GM23338 (cell line): ENCODE results near the gene MIEN1. TPM values are rescaled to one million over a fixed set of nuclear protein-coding genes. Genes with fewer than 3 reads are reported as not detected.
"Not testable (repeated sequence)": the region's sequence is repeated elsewhere in the genome, so short reads cannot be mapped to it uniquely, and the experiment has no call there.

Experiments used
- ATAC-seq: fragments of 200-7000 bp; cut with Tn5 transposase; 3 replicates; pipeline ENCODE4 v1.9.1; 2020
- DNase-seq: peaks from one replicate; pipeline ENCODE4 v3.0.0-alpha.2; 2015; ENCODE audit warnings: low spot score
- H2AFZ ChIP-seq: fragments of 200-600 bp; sonication (generic); 2 replicates; pipeline ENCODE4 v1.8.0; 2016; ENCODE audit warnings: antibody characterized with exemption, mild to moderate bottlenecking, moderate library complexity
- H3F3A ChIP-seq: fragments of 200-600 bp; sonication (generic); replicated peaks from 2 replicates; pipeline ENCODE4 v1.8.0; 2017; ENCODE audit warnings: antibody characterized with exemption, mixed run types, low read depth
- H3K27ac ChIP-seq: fragments of 200-600 bp; sonication (generic); 2 replicates; pipeline ENCODE4 v1.6.1; 2016; ENCODE audit warnings: low read depth
- H3K27me3 ChIP-seq: fragments of 200-600 bp; sonication (generic); 2 replicates; pipeline ENCODE4 v1.8.0; 2016; ENCODE audit warnings: mild to moderate bottlenecking, mixed run types, moderate library complexity; ENCODE audit not compliant: insufficient read depth
- H3K36me3 ChIP-seq: fragments of 200-600 bp; sonication (generic); 2 replicates; pipeline ENCODE4 v1.8.0; 2016; ENCODE audit warnings: mild to moderate bottlenecking; ENCODE audit not compliant: insufficient read depth
- H3K4me1 ChIP-seq: fragments of 200-600 bp; sonication (generic); 2 replicates; pipeline ENCODE4 v1.8.0; 2016; ENCODE audit warnings: mild to moderate bottlenecking, moderate library complexity; ENCODE audit not compliant: insufficient read depth
- H3K4me2 ChIP-seq: fragments of 200-600 bp; sonication (generic); 2 replicates; pipeline ENCODE4 v1.7.1; 2017; ENCODE audit warnings: mixed run types
- H3K4me3 ChIP-seq: fragments of 200-600 bp; sonication (generic); 2 replicates; pipeline ENCODE4 v1.6.1; 2016; ENCODE audit warnings: mixed run types
- H3K79me2 ChIP-seq: fragments of 200-600 bp; sonication (generic); replicated peaks from 2 replicates; pipeline ENCODE4 v1.8.0; 2017; ENCODE audit warnings: mild to moderate bottlenecking; ENCODE audit not compliant: insufficient read depth
- H3K9me2 ChIP-seq: fragments of 200-600 bp; sonication (generic); 2 replicates; pipeline ENCODE4 v1.8.0; 2017; ENCODE audit not compliant: insufficient read depth
- H4K20me1 ChIP-seq: fragments of 200-600 bp; sonication (generic); replicated peaks from 2 replicates; pipeline ENCODE4 v1.8.0; 2017; ENCODE audit warnings: mild to moderate bottlenecking; ENCODE audit not compliant: insufficient read depth
- H3K27ac Mint-ChIP-seq: 2 replicates; pipeline ENCODE4 v1.8.0; 2020; ENCODE audit warnings: inconsistent platforms, mild to moderate bottlenecking, moderate library complexity, mixed read lengths
- H3K27me3 Mint-ChIP-seq: 3 replicates; pipeline ENCODE4 v1.8.0; 2022; ENCODE audit warnings: low read depth, mild to moderate bottlenecking, moderate library complexity, mixed read lengths, inconsistent platforms; ENCODE audit not compliant: insufficient read depth, poor library complexity
- H3K36me3 Mint-ChIP-seq: 3 replicates; pipeline ENCODE4 v1.8.0; 2021; ENCODE audit warnings: low read depth, mild to moderate bottlenecking, inconsistent platforms, moderate library complexity, mixed read lengths
- H3K4me1 Mint-ChIP-seq: 3 replicates; pipeline ENCODE4 v1.8.0; 2020; ENCODE audit warnings: mild to moderate bottlenecking, inconsistent platforms, mixed read lengths
- H3K4me3 Mint-ChIP-seq: 3 replicates; pipeline ENCODE4 v1.8.0; 2021; ENCODE audit warnings: moderate library complexity, mild to moderate bottlenecking, inconsistent platforms, mixed read lengths
- H3K9me3 Mint-ChIP-seq: 3 replicates; pipeline ENCODE4 v1.8.0; 2020; ENCODE audit warnings: moderate library complexity, mild to moderate bottlenecking, inconsistent platforms, mixed read lengths
- CREB1 ChIP-seq: fragments of 250-450 bp; sonication (Bioruptor Pico); IDR thresholded peaks from 2 replicates; pipeline ENCODE4 v1.5.0; 2020; ENCODE audit warnings: low read depth, mild to moderate bottlenecking, moderate library complexity
- EZH2 ChIP-seq: fragments of 200-600 bp; sonication (generic); IDR thresholded peaks from one replicate; pipeline ENCODE4 v1.8.0; 2017; ENCODE audit warnings: antibody characterized with exemption, mild to moderate bottlenecking, low read depth; ENCODE audit not compliant: unreplicated experiment
- EZH2phosphoT487 ChIP-seq: fragments of 200-600 bp; sonication (generic); IDR thresholded peaks from one replicate; pipeline ENCODE4 v1.8.1; 2018; ENCODE audit warnings: antibody characterized with exemption; ENCODE audit not compliant: unreplicated experiment
- JUNB ChIP-seq: IDR thresholded peaks from one replicate; pipeline ENCODE4 v1.6.1; 2016; ENCODE audit warnings: antibody characterized with exemption; ENCODE audit not compliant: unreplicated experiment
- POLR2AphosphoS5 ChIP-seq: IDR thresholded peaks from 2 replicates; pipeline ENCODE4 v1.6.1; 2016; ENCODE audit warnings: antibody characterized with exemption, low read depth
- ZNF114 ChIP-seq: fragments of 250-450 bp; sonication (Bioruptor Pico); IDR thresholded peaks from 2 replicates; pipeline ENCODE4 v1.5.0; 2020; ENCODE audit warnings: mild to moderate bottlenecking, moderate library complexity
- ZNF331 ChIP-seq: fragments of 250-450 bp; sonication (Bioruptor Pico); IDR thresholded peaks from 2 replicates; pipeline ENCODE4 v1.5.0; 2020; ENCODE audit warnings: low read depth, mild to moderate bottlenecking, moderate library complexity
- polyA plus RNA-seq: library from polyadenylated mRNA; unstranded; fragments of >200 nt; fragmentation: Nextera tagmentation; extraction: Ambion mirVana; gene quantifications from 2 replicates; pipeline ENCODE4 v1.2.1, GENCODE V29; 2016
- total RNA-seq: library from RNA; depleted of rRNA; stranded (reverse); fragments of >200 nt; shearing (Covaris generic); gene quantifications from 2 replicates; pipeline ENCODE4 v1.2.3, GENCODE V29; 2014
- TF ChIP-seq, protein P1 (sequence below), 2 experiments: fragments of 200-600 bp in 1 of 2; sonication (generic) in 1 of 2; conservative IDR thresholded peaks; 2 replicates each; pipeline versions ENCODE4 v1.5.1 to v1.6.1; 2016 to 2017; ENCODE audit warnings: antibody characterized with exemption in 2 of 2, low read depth in 2 of 2, mild to moderate bottlenecking in 2 of 2, moderate library complexity in 1 of 2
- TF ChIP-seq, protein P2 (sequence below): IDR thresholded peaks from 2 replicates; pipeline ENCODE4 v1.6.1; 2016; ENCODE audit warnings: antibody characterized with exemption
- TF ChIP-seq, protein P3 (sequence below): fragments of 250-450 bp; sonication (Bioruptor Pico); IDR thresholded peaks from 2 replicates; pipeline ENCODE4 v1.5.0; 2020; ENCODE audit warnings: mild to moderate bottlenecking, moderate library complexity

The MIEN1 gene
- total and polyA plus RNA-seq, 2 experiments from 2014 or later, result 37.1 to 91.8 TPM

DNA sequence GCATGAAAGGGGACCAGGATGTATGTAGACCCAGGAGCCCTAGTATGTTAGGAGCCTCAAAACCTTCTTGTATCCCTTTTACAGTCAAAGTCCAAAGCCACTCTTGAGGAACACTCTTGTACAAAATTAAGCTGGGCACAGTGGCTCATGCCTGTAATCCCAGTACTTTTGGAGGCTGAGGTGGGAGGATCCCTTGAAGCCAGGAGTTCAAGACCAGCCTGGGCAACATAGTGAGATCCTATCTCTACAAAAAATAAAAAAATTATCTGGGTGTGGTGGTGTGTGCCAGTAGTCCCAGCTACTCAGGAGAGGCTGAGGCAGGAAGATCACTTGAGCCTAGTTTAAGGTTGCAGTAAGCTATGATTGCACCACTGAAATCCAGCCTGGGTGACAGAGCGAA, 4.4 kb downstream of the MIEN1 start:
- H3K4me1 ChIP-seq, result peaks cover 15% of the 10 kb centered on the region
- Mint-ChIP-seq H3K27me3 (peaks cover 38% of the 10 kb centered on the region), H3K4me1 (peaks cover 27% of the 10 kb centered on the region), H3K36me3 (peaks cover 72% of the 10 kb centered on the region)
- H3K9me2 ChIP-seq, H3K27me3 ChIP-seq, ATAC-seq, H3K4me3 ChIP-seq, H2AFZ ChIP-seq, H3K9me3 Mint-ChIP-seq, H3K27ac Mint-ChIP-seq, H3K27ac ChIP-seq, DNase-seq, H3K79me2 ChIP-seq, H4K20me1 ChIP-seq, H3K4me3 Mint-ChIP-seq, H3K4me2 ChIP-seq: not testable (repeated sequence)
- H3F3A ChIP-seq, result peaks cover 36% of the 10 kb centered on the region
- H3K36me3 ChIP-seq, result peaks cover 11% of the 10 kb centered on the region; the same call in 1 of the 2 replicates

DNA sequence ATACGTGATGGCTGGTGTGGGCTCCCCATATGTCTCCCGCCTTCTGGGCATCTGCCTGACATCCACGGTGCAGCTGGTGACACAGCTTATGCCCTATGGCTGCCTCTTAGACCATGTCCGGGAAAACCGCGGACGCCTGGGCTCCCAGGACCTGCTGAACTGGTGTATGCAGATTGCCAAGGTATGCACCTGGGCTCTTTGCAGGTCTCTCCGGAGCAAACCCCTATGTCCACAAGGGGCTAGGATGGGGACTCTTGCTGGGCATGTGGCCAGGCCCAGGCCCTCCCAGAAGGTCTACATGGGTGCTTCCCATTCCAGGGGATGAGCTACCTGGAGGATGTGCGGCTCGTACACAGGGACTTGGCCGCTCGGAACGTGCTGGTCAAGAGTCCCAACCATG, 5.6 kb downstream of the MIEN1 start:
- no peak overlapping the region for H3K4me3 ChIP-seq
- peaks cover 31% of the 10 kb centered on the region for H3K27me3 Mint-ChIP-seq
- peaks cover 6% of the 10 kb centered on the region; the same call in 1 of the 2 replicates for H4K20me1 ChIP-seq
- H2AFZ ChIP-seq, result no peak overlapping the region
- H3K4me1 ChIP-seq, result peaks cover 13% of the 10 kb centered on the region
- H3K27ac ChIP-seq, result no peak overlapping the region
- no peak overlapping the region for H3K27ac Mint-ChIP-seq
- DNase-seq (no peak), ATAC-seq (no peak)
- no peaks in the 10 kb centered on the region for H3K79me2 ChIP-seq
- H3K9me2 ChIP-seq, result no peaks in the 10 kb centered on the region
- H3K27me3 ChIP-seq, result no peaks in the 10 kb centered on the region
- H3K4me1 Mint-ChIP-seq, result peaks cover 24% of the 10 kb centered on the region
- H3K4me3 Mint-ChIP-seq, result no peak overlapping the region
- H3K36me3 Mint-ChIP-seq, result peaks cover 84% of the 10 kb centered on the region
- H3F3A ChIP-seq, result peaks cover 40% of the 10 kb centered on the region
- H3K4me2 ChIP-seq, result no peak overlapping the region
- peaks cover 15% of the 10 kb centered on the region; the same call in 1 of the 2 replicates for H3K36me3 ChIP-seq
- no peaks in the 10 kb centered on the region for H3K9me3 Mint-ChIP-seq
- TF ChIP-seq ZNF331, result no peak
- TF ChIP-seq JUNB, result no peak
- TF ChIP-seq, protein P1, sequence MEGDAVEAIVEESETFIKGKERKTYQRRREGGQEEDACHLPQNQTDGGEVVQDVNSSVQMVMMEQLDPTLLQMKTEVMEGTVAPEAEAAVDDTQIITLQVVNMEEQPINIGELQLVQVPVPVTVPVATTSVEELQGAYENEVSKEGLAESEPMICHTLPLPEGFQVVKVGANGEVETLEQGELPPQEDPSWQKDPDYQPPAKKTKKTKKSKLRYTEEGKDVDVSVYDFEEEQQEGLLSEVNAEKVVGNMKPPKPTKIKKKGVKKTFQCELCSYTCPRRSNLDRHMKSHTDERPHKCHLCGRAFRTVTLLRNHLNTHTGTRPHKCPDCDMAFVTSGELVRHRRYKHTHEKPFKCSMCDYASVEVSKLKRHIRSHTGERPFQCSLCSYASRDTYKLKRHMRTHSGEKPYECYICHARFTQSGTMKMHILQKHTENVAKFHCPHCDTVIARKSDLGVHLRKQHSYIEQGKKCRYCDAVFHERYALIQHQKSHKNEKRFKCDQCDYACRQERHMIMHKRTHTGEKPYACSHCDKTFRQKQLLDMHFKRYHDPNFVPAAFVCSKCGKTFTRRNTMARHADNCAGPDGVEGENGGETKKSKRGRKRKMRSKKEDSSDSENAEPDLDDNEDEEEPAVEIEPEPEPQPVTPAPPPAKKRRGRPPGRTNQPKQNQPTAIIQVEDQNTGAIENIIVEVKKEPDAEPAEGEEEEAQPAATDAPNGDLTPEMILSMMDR (conservative IDR thresholded peaks at IDR 0.05; ENCODE audit: low read depth in 2 of 2), result no peak
- no peak for TF ChIP-seq EZH2
- TF ChIP-seq, protein P2, sequence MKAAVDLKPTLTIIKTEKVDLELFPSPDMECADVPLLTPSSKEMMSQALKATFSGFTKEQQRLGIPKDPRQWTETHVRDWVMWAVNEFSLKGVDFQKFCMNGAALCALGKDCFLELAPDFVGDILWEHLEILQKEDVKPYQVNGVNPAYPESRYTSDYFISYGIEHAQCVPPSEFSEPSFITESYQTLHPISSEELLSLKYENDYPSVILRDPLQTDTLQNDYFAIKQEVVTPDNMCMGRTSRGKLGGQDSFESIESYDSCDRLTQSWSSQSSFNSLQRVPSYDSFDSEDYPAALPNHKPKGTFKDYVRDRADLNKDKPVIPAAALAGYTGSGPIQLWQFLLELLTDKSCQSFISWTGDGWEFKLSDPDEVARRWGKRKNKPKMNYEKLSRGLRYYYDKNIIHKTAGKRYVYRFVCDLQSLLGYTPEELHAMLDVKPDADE, result no peak
- TF ChIP-seq CREB1 (CRISPR knock-in tag), result no peak
- TF ChIP-seq EZH2phosphoT487, result no peak
- no peak for TF ChIP-seq ZNF114 (CRISPR knock-in tag)
- no peak for TF ChIP-seq POLR2AphosphoS5
- TF ChIP-seq, protein P3, sequence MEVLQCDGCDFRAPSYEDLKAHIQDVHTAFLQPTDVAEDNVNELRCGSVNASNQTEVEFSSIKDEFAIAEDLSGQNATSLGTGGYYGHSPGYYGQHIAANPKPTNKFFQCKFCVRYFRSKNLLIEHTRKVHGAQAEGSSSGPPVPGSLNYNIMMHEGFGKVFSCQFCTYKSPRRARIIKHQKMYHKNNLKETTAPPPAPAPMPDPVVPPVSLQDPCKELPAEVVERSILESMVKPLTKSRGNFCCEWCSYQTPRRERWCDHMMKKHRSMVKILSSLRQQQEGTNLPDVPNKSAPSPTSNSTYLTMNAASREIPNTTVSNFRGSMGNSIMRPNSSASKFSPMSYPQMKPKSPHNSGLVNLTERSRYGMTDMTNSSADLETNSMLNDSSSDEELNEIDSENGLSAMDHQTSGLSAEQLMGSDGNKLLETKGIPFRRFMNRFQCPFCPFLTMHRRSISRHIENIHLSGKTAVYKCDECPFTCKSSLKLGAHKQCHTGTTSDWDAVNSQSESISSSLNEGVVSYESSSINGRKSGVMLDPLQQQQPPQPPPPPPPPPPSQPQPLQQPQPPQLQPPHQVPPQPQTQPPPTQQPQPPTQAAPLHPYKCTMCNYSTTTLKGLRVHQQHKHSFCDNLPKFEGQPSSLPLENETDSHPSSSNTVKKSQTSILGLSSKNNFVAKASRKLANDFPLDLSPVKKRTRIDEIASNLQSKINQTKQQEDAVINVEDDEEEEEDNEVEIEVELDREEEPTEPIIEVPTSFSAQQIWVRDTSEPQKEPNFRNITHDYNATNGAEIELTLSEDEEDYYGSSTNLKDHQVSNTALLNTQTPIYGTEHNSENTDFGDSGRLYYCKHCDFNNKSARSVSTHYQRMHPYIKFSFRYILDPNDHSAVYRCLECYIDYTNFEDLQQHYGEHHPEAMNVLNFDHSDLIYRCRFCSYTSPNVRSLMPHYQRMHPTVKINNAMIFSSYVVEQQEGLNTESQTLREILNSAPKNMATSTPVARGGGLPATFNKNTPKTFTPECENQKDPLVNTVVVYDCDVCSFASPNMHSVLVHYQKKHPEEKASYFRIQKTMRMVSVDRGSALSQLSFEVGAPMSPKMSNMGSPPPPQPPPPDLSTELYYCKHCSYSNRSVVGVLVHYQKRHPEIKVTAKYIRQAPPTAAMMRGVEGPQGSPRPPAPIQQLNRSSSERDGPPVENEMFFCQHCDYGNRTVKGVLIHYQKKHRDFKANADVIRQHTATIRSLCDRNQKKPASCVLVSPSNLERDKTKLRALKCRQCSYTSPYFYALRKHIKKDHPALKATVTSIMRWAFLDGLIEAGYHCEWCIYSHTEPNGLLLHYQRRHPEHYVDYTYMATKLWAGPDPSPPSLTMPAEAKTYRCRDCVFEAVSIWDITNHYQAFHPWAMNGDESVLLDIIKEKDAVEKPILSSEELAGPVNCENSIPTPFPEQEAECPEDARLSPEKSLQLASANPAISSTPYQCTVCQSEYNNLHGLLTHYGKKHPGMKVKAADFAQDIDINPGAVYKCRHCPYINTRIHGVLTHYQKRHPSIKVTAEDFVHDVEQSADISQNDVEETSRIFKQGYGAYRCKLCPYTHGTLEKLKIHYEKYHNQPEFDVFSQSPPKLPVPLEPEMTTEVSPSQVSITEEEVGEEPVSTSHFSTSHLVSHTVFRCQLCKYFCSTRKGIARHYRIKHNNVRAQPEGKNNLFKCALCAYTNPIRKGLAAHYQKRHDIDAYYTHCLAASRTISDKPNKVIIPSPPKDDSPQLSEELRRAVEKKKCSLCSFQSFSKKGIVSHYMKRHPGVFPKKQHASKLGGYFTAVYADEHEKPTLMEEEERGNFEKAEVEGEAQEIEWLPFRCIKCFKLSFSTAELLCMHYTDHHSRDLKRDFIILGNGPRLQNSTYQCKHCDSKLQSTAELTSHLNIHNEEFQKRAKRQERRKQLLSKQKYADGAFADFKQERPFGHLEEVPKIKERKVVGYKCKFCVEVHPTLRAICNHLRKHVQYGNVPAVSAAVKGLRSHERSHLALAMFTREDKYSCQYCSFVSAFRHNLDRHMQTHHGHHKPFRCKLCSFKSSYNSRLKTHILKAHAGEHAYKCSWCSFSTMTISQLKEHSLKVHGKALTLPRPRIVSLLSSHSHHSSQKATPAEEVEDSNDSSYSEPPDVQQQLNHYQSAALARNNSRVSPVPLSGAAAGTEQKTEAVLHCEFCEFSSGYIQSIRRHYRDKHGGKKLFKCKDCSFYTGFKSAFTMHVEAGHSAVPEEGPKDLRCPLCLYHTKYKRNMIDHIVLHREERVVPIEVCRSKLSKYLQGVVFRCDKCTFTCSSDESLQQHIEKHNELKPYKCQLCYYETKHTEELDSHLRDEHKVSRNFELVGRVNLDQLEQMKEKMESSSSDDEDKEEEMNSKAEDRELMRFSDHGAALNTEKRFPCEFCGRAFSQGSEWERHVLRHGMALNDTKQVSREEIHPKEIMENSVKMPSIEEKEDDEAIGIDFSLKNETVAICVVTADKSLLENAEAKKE (CRISPR knock-in tag), result no peak
